Measurements from ENCODE around the gene ZNF813. TPM values are rescaled to one million over a fixed set of nuclear protein-coding genes. Genes with fewer than 3 reads are reported as not detected.
"Not testable (repeated sequence)": the region's sequence is repeated elsewhere in the genome, so short reads cannot be mapped to it uniquely, and the experiment has no call there.

The ZNF813 gene
- total RNA-seq, 1 experiment from 2014 or later = not detected

DNA sequence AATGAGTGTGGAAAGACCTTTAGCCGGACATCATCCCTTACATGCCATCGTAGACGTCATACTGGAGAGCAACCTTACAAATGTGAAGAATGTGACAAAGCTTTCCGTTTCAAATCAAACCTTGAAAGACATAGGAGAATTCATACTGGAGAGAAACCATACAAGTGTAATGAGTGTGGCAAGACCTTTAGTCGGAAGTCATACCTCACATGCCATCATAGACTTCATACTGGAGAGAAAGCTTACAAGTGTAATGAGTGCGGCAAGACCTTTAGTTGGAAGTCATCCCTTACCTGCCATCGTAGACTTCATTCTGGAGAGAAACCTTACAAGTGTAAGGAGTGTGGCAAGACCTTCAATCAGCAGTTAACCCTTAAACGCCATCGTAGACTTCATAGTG lies 11.7 kb upstream of the ZNF813 start:
- no peaks in the 10 kb centered on the region for H3K27me3 Mint-ChIP-seq (ENCODE audit: unreplicated experiment)
- DNase-seq = no peak
- no TSS peak for BruUV-seq (replicated peaks)
- H3K9me3 Mint-ChIP-seq (ENCODE audit: low read depth, unreplicated experiment) = peaks cover 39% of the 10 kb centered on the region
- intact Hi-C loops (cut with micrococcal nuclease; ENCODE audit: unreplicated experiment) = no loop called here
- CTCF ChIA-PET = interaction anchor here (0.6 to 1.0 kb wide), 2 partner anchors 10 to 44 kb away, joined by 3 to 7 read pairs; no protein-coding TSS in a partner anchor
- no peaks in the 10 kb centered on the region for H3K4me1 Mint-ChIP-seq (ENCODE audit: low read depth, unreplicated experiment)
- TF ChIP-seq, protein P1, sequence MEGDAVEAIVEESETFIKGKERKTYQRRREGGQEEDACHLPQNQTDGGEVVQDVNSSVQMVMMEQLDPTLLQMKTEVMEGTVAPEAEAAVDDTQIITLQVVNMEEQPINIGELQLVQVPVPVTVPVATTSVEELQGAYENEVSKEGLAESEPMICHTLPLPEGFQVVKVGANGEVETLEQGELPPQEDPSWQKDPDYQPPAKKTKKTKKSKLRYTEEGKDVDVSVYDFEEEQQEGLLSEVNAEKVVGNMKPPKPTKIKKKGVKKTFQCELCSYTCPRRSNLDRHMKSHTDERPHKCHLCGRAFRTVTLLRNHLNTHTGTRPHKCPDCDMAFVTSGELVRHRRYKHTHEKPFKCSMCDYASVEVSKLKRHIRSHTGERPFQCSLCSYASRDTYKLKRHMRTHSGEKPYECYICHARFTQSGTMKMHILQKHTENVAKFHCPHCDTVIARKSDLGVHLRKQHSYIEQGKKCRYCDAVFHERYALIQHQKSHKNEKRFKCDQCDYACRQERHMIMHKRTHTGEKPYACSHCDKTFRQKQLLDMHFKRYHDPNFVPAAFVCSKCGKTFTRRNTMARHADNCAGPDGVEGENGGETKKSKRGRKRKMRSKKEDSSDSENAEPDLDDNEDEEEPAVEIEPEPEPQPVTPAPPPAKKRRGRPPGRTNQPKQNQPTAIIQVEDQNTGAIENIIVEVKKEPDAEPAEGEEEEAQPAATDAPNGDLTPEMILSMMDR (IDR thresholded peaks at IDR 0.05; ENCODE audit: unreplicated experiment) = no peak
- no peak overlapping the region for H3K27ac Mint-ChIP-seq (ENCODE audit: unreplicated experiment)
- H3K4me3 Mint-ChIP-seq (ENCODE audit: low read depth, unreplicated experiment) = no peak overlapping the region
- H3K36me3 Mint-ChIP-seq (ENCODE audit: insufficient read depth, unreplicated experiment) = peaks cover 23% of the 10 kb centered on the region

DNA sequence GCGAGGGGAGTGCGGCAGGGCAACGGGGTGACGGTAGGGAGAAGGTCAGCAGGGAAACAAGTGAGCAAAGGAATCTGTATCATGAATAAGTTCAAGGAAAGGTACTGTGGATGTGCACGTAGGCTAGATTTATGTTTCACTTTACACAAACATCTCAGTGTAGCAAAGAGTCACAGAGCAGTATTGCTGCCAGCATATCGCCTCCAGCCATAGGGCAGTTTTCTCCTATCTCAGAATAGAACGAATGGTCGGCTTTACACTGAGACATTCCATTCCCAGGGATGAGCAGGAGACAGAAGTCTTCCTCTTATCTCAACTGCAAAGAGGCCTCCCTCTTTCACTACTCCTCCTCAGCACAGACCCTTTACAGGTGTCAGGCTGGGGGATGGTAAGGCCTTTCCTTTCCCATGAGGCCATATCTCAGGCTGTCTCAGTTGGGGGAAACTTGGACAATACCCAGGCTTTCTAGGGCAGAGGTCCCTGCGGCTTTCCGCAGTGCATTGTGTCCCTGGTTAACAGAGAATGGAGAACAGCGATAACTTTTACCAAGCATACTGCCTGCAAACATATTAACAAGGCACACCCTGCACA lies 7.3 kb upstream of the ZNF813 start:
- H3K36me3 Mint-ChIP-seq (ENCODE audit: insufficient read depth, unreplicated experiment); H3K4me3 Mint-ChIP-seq (ENCODE audit: low read depth, unreplicated experiment); H3K4me1 Mint-ChIP-seq (ENCODE audit: low read depth, unreplicated experiment); H3K27me3 Mint-ChIP-seq (ENCODE audit: unreplicated experiment); intact Hi-C loops (cut with micrococcal nuclease; ENCODE audit: unreplicated experiment); BruUV-seq (replicated peaks); H3K27ac Mint-ChIP-seq (ENCODE audit: unreplicated experiment); CTCF ChIA-PET; DNase-seq: not testable (repeated sequence)
- H3K9me3 Mint-ChIP-seq (ENCODE audit: low read depth, unreplicated experiment) = peaks cover 44% of the 10 kb centered on the region

DNA sequence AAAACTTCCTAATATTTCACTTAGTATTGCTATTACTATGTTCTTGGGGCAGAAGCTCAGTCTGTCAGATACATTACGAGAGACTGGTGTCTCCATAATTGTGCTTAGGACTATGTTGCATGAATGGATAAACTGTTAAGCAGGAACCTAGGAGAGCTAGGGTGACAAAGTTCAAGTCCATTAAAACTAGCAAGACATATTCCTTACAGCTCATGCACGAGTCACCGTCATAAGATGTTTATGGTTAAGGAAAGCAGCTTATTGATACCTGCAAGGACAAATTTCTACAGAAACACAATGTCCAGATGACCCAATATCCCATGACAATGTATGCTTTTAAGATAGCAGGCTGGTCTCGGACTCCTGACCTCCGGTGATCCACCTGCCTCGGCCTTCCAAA lies 5.7 kb upstream of the ZNF813 start:
- no peak for DNase-seq
- CTCF ChIA-PET = interaction anchor here (0.6 to 0.8 kb wide), 2 partner anchors 10 to 192 kb away, joined by 3 read pairs; no protein-coding TSS in a partner anchor
- BruUV-seq (replicated peaks) = no TSS peak
- H3K27ac Mint-ChIP-seq (ENCODE audit: unreplicated experiment) = no peak overlapping the region
- TF ChIP-seq, protein P1 (IDR thresholded peaks at IDR 0.05; ENCODE audit: unreplicated experiment) = no peak
- no peaks in the 10 kb centered on the region for H3K4me1 Mint-ChIP-seq (ENCODE audit: low read depth, unreplicated experiment)
- intact Hi-C loops (cut with micrococcal nuclease; ENCODE audit: unreplicated experiment) = no loop called here
- H3K36me3 Mint-ChIP-seq (ENCODE audit: insufficient read depth, unreplicated experiment) = peaks cover 3% of the 10 kb centered on the region
- H3K9me3 Mint-ChIP-seq (ENCODE audit: low read depth, unreplicated experiment) = peaks cover 29% of the 10 kb centered on the region
- H3K27me3 Mint-ChIP-seq (ENCODE audit: unreplicated experiment) = no peaks in the 10 kb centered on the region
- H3K4me3 Mint-ChIP-seq (ENCODE audit: low read depth, unreplicated experiment) = no peak overlapping the region

DNA sequence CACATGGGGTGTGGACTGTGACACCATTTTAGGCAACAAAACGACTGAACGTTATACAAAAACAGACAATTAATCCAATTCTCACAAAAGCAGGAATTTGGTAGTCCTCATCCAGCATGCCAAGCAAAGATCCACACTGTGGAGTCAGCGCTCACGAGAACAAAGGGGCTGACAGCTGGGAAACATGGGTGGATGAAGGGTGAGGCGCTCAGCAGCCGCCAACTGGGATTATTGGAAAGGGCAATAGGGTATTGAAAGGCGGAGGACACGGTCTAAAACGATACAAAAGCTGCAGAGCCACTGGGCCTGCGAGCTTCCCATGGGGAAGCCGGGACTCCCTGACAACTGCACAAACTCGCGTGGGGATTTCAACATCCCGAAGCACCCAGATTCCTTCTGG lies 4.7 kb upstream of the ZNF813 start:
- H3K4me3 Mint-ChIP-seq (ENCODE audit: low read depth, unreplicated experiment) = no peak overlapping the region
- H3K27ac Mint-ChIP-seq (ENCODE audit: unreplicated experiment) = no peak overlapping the region
- no TSS peak for BruUV-seq (replicated peaks)
- H3K27me3 Mint-ChIP-seq (ENCODE audit: unreplicated experiment) = no peaks in the 10 kb centered on the region
- intact Hi-C loops (cut with micrococcal nuclease; ENCODE audit: unreplicated experiment) = no loop called here
- no peaks in the 10 kb centered on the region for H3K4me1 Mint-ChIP-seq (ENCODE audit: low read depth, unreplicated experiment)
- peaks cover 25% of the 10 kb centered on the region for H3K9me3 Mint-ChIP-seq (ENCODE audit: low read depth, unreplicated experiment)
- DNase-seq = no peak
- TF ChIP-seq, protein P1 (IDR thresholded peaks at IDR 0.05; ENCODE audit: unreplicated experiment) = no peak
- CTCF ChIA-PET = no interaction called here
- H3K36me3 Mint-ChIP-seq (ENCODE audit: insufficient read depth, unreplicated experiment) = no peaks in the 10 kb centered on the region

DNA sequence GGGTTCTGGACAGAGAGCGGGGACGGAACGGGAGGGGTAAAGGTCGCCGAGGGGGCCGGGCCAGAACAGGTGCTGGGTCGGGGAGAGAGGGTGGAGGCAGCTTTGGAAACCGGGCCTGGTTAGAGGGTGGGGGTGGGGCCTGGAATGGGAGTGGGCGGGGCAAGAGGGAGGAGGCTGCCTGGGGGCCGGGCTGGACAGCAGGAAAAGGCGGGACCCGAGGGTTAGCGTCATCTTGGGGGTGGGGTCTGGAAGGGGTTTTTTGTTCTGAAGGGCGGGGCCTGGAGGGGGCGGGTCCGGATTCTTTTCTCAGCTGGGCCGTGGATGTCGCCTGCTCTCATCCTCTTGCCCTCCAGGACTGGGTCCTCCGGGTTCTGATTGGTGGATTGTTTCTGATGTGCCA lies 4.3 kb upstream of the ZNF813 start:
- H3K4me1 Mint-ChIP-seq (ENCODE audit: low read depth, unreplicated experiment) = no peaks in the 10 kb centered on the region
- H3K27me3 Mint-ChIP-seq (ENCODE audit: unreplicated experiment) = no peaks in the 10 kb centered on the region
- no peak for DNase-seq
- BruUV-seq (replicated peaks) = no TSS peak
- intact Hi-C loops (cut with micrococcal nuclease; ENCODE audit: unreplicated experiment) = no loop called here
- H3K4me3 Mint-ChIP-seq (ENCODE audit: low read depth, unreplicated experiment) = no peak overlapping the region
- no peaks in the 10 kb centered on the region for H3K36me3 Mint-ChIP-seq (ENCODE audit: insufficient read depth, unreplicated experiment)
- H3K27ac Mint-ChIP-seq (ENCODE audit: unreplicated experiment) = no peak overlapping the region
- H3K9me3 Mint-ChIP-seq (ENCODE audit: low read depth, unreplicated experiment) = peaks cover 25% of the 10 kb centered on the region
- CTCF ChIA-PET = no interaction called here
- TF ChIP-seq, protein P1 (IDR thresholded peaks at IDR 0.05; ENCODE audit: unreplicated experiment) = no peak
